22Rv1 (cell line): ENCODE measurements around the gene BDH1.

ENCODE experiments used
- CTCF ChIP-seq: fragments of 450-650 bp; IDR thresholded peaks from 2 replicates; pipeline ENCODE4 v1.5.1; 2017; ENCODE audit warnings: mild to moderate bottlenecking
- ZFX ChIP-seq: fragments of 450-650 bp; IDR thresholded peaks from 2 replicates; pipeline ENCODE4 v1.6.1; 2017; ENCODE audit warnings: antibody characterized with exemption, borderline replicate concordance

GRCh38 chr3:197508924-197509775 lies 46.6 kb downstream of the BDH1 start:
- no peak for TF ChIP-seq CTCF
- no peak for TF ChIP-seq ZFX
